Ascending aorta (tissue), 2 donors: Measurements from ENCODE around the gene SYPL2. TPM values are rescaled to one million over a fixed set of nuclear protein-coding genes. Genes with fewer than 3 reads are reported as not detected.

ENCODE experiments used
- DNase-seq, 2 donors: peaks; one replicate each; pipeline ENCODE4 v3.0.0-alpha.2; 2019; ENCODE audit warnings: low spot score in 2 of 2
- H3K27ac ChIP-seq, 2 donors: fragments of 200-600 bp; sonication (generic); one replicate each; pipeline ENCODE4 v1.5.1; 2016 to 2017; ENCODE audit warnings: mild to moderate bottlenecking in 1 of 2
- H3K27me3 ChIP-seq: fragments of 200-600 bp; sonication (generic); one replicate; pipeline ENCODE4 v1.5.1; 2017
- H3K36me3 ChIP-seq, 2 donors: fragments of 200-600 bp; sonication (generic); one replicate each; pipeline ENCODE4 v1.5.1; 2016
- H3K4me1 ChIP-seq, 2 donors: fragments of 200-600 bp; sonication (generic); one replicate each; pipeline ENCODE4 v1.5.1; 2016 to 2017; ENCODE audit warnings: mild to moderate bottlenecking in 1 of 2
- H3K4me3 ChIP-seq, 2 donors: fragments of 200-600 bp; sonication (generic); one replicate each; pipeline ENCODE4 v1.5.1; 2016 to 2017; ENCODE audit warnings: mild to moderate bottlenecking in 1 of 2
- H3K9me3 ChIP-seq, 2 donors: fragments of 200-600 bp; sonication (generic); one replicate each; pipeline ENCODE4 v1.5.1; 2016
- intact Hi-C: fragments of 100-400 bp; cut with DNase I; formaldehyde crosslinking; loops from one replicate; pipeline ENCODE4 v1.15.1; 2023
- total RNA-seq: library from RNA; depleted of rRNA; stranded (reverse); fragments of >200 nt; gene quantifications from one replicate; pipeline ENCODE4 v1.1.0, GENCODE V29; 2016
- TF ChIP-seq, protein P1 (sequence below), 3 experiments: fragments of 200-600 bp in 2 of 3; fragments of 450-650 bp in 1 of 3; sonication (generic) in 2 of 3; IDR thresholded peaks; one replicate each; pipeline ENCODE4 v1.5.1; 2016 to 2019; ENCODE audit warnings: antibody characterized with exemption in 3 of 3, mild to moderate bottlenecking in 1 of 3, moderate library complexity in 1 of 3

SYPL2 gene
- total RNA-seq, 1 donor from 2014 or later = 8.1 TPM

- TF ChIP-seq, protein P1, sequence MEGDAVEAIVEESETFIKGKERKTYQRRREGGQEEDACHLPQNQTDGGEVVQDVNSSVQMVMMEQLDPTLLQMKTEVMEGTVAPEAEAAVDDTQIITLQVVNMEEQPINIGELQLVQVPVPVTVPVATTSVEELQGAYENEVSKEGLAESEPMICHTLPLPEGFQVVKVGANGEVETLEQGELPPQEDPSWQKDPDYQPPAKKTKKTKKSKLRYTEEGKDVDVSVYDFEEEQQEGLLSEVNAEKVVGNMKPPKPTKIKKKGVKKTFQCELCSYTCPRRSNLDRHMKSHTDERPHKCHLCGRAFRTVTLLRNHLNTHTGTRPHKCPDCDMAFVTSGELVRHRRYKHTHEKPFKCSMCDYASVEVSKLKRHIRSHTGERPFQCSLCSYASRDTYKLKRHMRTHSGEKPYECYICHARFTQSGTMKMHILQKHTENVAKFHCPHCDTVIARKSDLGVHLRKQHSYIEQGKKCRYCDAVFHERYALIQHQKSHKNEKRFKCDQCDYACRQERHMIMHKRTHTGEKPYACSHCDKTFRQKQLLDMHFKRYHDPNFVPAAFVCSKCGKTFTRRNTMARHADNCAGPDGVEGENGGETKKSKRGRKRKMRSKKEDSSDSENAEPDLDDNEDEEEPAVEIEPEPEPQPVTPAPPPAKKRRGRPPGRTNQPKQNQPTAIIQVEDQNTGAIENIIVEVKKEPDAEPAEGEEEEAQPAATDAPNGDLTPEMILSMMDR (IDR thresholded peaks at IDR 0.05) = peak; percentile 68 to 82 (median 80)
- peak in 1 of 2 donors; percentile 80 for DNase-seq
- H3K27ac ChIP-seq = no peak overlapping the region
These were observed 23.9 kb downstream of the SYPL2 start for GRCh38 chr1:109490029-109490933.

GRCh38 chr1:109490934-109491302, 24.6 kb downstream of the SYPL2 start:
- intact Hi-C loops = no loop called here
- peaks cover 7 to 15% of the 10 kb centered on the region in 2 donors for H3K4me1 ChIP-seq
- peak in 1 of 2 donors; percentile 65 for DNase-seq
- no peak overlapping the region for H3K27ac ChIP-seq
- no peaks in the 10 kb centered on the region for H3K9me3 ChIP-seq
- peaks cover 3% of the 10 kb centered on the region in 2 donors for H3K36me3 ChIP-seq
- no peak overlapping the region for H3K4me3 ChIP-seq
- TF ChIP-seq, protein P1 (IDR thresholded peaks at IDR 0.05) = peak in 1 of 3 experiments; percentile 2
- H3K27me3 ChIP-seq = no peaks in the 10 kb centered on the region

More at GRCh38 chr1:109490029-109490933, 23.9 kb downstream of the SYPL2 start:
- H3K4me1 ChIP-seq = peaks cover 7 to 15% of the 10 kb centered on the region in 2 donors
- H3K27me3 ChIP-seq = no peaks in the 10 kb centered on the region
- H3K36me3 ChIP-seq = no peaks in the 10 kb centered on the region
- H3K4me3 ChIP-seq = no peak overlapping the region
- no peaks in the 10 kb centered on the region for H3K9me3 ChIP-seq
- intact Hi-C loops = no loop called here

DNA sequence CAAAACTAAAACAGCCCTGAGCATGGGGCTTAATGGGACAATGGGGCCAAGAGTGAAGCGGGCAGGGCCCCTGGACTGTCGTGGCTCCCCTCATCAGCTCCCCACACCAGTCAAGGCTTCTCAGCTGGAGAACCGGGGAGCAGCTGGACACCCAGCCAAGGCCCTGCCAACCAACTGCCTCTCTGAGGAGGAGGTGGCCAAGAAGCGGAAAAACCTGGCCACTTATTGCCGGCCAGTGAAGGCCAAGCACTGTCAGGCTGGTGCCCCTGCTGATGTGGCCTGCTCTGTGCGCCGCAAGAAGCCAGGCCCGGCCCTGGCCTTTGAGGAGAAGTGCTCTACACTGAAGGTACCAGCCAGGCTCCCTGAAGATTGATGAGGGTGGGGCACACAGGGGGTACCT, 25.0 kb downstream of the SYPL2 start:
- Histone ChIP-seq H3K4me1 (peaks cover 7 to 15% of the 10 kb centered on the region in 2 donors), H3K36me3 (peaks cover 6 to 7% of the 10 kb centered on the region in 2 donors), H3K9me3 (no peaks in the 10 kb centered on the region), H3K27me3 (no peaks in the 10 kb centered on the region), H3K4me3 (no peak overlapping the region), H3K27ac (no peak overlapping the region)
- intact Hi-C loops = no loop called here
- TF ChIP-seq, protein P1 (IDR thresholded peaks at IDR 0.05) = no peak
- DNase-seq = peak in 1 of 2 donors; percentile 59

- peak overlapping the region; percentile 78 to 84 for H3K27ac ChIP-seq
- H3K4me1 ChIP-seq = peaks cover 7 to 15% of the 10 kb centered on the region in 2 donors
- no peaks in the 10 kb centered on the region for H3K9me3 ChIP-seq
- no peaks in the 10 kb centered on the region for H3K27me3 ChIP-seq
- H3K4me3 ChIP-seq = no peak overlapping the region
- no peak for DNase-seq
- intact Hi-C loops = loop anchor here (2.0 kb wide), 1 partner anchor 66 kb away; the partner anchor contains the start of gene PSMA5
- TF ChIP-seq, protein P1 (IDR thresholded peaks at IDR 0.05) = no peak
- H3K36me3 ChIP-seq = peaks cover 13 to 21% of the 10 kb centered on the region in 2 donors
These were observed 26.4 kb downstream of the SYPL2 start for GRCh38 chr1:109492779-109493178.

GRCh38 chr1:109493227-109493626, 26.9 kb downstream of the SYPL2 start:
- H3K4me1 ChIP-seq = peaks cover 7 to 17% of the 10 kb centered on the region in 2 donors
- intact Hi-C loops = loop anchor here (2.0 kb wide), 1 partner anchor 66 kb away; the partner anchor contains the start of gene PSMA5

More at GRCh38 chr1:109493227-109493626, 26.9 kb downstream of the SYPL2 start:
- Histone ChIP-seq H3K9me3 (no peaks in the 10 kb centered on the region), H3K36me3 (peaks cover 13 to 25% of the 10 kb centered on the region in 2 donors), H3K27ac (peak overlapping the region; percentile 78 to 84), H3K27me3 (no peaks in the 10 kb centered on the region), H3K4me3 (peak overlapping the region in 1 of 2 donors; percentile 89)
- DNase-seq = peak in 1 of 2 donors; percentile 63
- TF ChIP-seq, protein P1 (IDR thresholded peaks at IDR 0.05) = no peak
